Hippocampal formation (tissue), 2 donors: ENCODE results near the gene RPS27L.

ENCODE experiments used
- DNase-seq, 2 donors: peaks; one replicate each; lab custom pipeline; 2025; lab: John Stamatoyannopoulos, UW

Gene RPS27L

DNA sequence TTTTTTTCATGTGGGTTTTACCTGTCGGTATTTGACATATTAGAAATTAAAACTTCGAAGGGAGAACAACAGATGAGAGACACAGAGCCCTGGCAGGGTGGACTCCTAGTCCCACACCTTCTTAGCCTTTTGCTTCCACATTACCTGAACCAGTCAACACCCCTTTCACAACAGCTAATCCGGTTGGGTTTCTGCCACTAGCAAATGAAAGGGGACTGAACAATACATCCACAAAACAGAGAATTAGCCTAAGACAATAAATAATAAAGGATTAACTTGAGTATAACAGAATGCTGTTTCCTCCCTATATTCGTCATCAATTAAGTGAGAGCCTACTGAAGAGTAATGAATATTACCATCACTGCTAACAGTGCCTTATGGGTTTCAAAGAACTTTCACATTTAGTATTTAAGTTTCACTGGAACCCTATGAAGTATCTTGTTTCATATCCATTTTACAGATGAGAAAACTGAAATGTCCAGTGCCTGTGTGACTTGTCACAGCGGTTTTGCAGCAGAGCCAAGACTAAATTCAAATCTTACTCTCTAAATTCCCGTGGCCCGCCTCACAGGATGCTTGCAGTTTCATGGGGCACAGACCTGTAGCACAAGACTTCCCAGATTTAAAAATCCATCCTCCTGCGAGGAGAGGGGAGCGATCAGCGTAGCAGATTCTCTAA, 31.1 kb upstream of the RPS27L start:
- DNase-seq: no peak

- DNase-seq: no peak
Observed at GRCh38 chr15:63187589-63188226, 30.4 kb upstream of the RPS27L start.

DNA sequence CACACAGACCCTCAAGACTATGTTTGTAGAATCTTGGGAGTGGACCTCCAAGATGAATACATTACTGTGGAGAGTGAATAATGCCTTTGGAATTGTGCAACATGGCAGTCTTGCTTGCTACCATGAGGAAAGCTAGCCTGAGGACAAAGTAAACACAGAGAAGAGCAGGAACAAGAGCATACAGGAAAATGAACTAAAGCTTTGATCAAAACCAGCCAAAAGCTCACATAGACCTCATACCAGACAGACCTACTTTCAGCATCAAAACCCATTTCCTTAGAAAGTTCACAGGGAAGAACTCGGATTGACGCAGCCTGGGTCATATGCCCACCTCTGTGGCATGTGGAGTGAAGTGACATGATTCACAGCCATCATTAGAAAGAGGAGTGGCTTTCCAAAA, 28.8 kb upstream of the RPS27L start:
- DNase-seq: no peak

DNA sequence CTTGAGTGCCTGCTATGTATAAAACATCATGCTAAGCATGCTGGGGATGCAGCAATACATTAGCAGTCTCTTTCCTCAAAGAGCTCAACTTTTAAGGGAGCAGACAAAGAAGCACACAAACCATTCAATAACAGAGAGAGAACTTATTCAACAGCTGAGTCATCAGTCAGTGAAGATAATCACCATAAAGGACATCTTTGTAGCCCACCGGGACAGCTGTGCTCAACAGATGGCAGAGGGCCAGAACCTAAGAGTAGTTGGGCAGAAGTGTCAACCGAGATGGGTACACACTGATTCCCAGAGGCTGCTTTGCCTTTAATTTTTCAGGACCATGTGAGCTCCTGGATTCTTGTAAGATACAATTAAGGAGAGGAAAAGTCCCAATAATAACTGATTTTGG, 27.9 kb upstream of the RPS27L start:
- no peak for DNase-seq

- no peak for DNase-seq
Observed at GRCh38 chr15:63181648-63182047, 24.4 kb upstream of the RPS27L start.

- no peak for DNase-seq
Observed at GRCh38 chr15:63180746-63181145, 23.5 kb upstream of the RPS27L start.

GRCh38 chr15:63178034-63178433, 20.8 kb upstream of the RPS27L start:
- no peak for DNase-seq

DNA sequence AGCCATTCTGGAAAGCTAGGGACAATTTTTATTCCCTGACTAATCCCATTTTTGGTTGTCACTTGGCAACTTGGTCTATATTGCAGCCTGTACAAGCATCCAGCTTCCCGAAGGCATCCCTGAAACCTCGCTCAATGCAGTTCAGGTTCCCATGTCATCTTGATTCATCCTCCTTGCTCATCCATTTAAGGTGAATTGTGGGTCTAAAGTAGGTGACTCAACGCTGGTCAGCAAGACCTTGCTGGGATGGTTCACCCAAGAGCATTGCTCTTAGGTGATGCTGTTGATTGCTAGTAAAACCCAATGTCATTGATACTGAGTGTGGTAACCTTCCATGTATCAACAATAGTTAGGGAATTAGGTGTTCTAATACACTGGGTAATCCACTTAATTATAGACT, 19.0 kb upstream of the RPS27L start:
- no peak for DNase-seq

DNA sequence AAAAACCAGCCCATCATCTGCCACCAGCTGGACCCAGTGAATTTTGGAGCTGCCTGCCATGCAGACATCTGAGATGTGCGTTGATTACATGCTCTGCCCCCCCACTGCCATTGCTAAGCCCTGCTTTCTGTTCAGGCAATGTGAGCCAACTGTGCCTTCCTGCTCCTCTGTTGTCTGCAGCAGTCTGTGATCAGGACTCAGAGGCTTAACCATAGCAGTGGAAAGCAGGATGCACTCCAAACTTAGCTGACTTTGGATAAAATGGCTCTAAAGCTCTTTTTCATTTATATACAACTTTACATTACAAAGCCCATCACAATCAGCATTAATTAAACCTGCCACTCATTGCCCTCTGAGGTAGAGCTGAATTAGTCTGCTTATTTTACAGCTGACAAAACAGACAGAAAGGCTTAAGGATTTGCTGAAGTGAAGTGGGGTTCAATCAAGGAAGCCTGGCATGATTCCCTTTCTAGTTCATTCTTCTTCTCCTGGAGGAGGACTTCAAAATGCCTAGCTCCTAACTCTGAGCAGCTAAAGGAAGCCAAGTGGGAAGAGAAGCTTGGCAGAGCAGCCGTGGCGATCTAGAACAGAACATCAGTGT, 15.7 kb upstream of the RPS27L start:
- DNase-seq: peak in 1 of 2 donors; percentile 68

DNA sequence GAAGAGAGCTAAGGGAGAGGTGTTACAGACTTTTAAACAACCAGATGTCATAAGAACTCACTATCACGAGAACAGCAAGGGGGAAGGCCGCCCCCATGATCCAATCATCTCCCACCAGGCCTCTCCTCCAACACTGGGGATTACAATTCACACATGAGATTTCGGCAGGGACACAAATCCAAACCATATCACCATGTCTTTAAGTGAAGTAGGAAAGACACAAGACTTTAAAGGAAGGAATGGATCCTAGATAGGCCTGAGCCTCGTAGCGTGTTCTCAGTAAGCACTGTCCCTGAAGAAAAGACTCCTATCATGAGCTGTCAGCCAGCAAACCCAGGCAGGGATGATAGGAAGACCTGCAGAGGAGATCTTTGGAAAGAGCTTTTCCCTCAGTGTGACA, 15.1 kb upstream of the RPS27L start:
- no peak for DNase-seq

GRCh38 chr15:63169788-63170187, 12.5 kb upstream of the RPS27L start:
- DNase-seq: no peak

DNA sequence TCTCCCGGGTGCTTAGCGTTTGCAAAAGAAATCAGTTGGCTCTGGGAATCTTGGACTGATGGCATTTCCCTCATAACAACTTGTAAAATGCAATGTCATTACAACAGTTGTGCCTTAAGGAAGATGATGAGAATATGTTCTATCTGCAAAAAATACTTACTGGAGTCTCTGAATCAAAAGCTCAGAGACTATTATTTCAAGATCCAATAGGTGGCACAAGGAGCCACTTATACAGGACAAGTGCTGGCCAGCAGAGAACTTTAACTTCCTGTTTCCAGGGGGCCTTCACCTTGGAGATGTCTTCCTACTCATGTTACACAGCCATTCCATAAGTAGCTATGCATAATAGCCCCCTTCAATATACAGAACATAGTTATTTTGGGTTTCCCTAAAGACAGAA, 8.9 kb upstream of the RPS27L start:
- DNase-seq: no peak

DNA sequence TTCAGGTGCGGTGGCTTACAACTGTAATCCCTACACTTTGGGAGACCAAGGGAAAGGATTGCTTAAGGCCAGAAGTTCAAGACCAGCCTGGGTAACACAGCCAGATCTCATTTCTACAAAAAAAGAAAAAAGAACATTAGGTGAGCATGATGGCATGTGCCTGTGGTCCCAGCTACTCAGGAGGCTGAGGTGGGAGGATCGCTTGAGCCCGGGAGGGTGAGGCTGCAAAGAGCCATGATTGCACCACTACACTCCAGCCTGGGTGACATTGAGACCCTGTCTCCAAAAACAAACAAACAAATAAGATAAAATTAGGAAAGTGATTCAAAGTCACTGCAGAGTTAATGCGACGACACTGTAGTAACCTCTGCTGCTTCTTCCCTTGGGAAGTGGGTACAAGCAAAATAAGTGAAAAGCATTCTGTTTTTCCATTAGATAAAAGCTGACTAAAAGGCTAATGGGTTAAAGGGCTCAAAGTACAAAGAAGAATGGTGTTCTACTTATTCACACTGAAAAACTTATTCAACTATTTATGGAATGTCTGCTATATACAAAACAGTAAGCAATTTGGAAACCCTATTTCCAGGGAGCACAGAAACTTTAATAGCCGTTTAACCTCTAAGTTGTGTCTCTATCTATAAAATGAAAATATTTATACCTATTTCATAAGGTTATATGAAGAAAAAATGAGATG, 8.0 kb upstream of the RPS27L start:
- DNase-seq: no peak

DNA sequence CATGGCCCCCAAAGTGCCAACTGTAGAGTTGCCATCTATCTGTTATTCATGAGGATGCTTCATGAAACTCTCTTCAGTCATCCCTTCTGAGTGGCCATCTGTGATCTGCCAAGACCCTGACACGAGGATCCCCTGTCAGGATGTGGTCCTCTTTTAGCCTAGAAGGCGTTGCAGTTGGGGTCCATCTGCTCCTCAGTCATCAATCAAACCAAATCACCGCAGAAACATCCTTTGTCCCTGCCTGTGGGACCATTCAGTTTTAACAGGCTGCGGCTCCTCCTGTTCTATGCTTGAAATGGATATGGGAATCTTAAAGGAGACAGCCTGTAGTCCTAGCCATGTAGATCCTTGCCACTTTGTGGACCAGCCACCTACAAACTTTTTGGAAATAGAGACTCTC, 5.9 kb upstream of the RPS27L start:
- DNase-seq: no peak

- DNase-seq: no peak
Observed at GRCh38 chr15:63160638-63161037, 3.4 kb upstream of the RPS27L start.

DNA sequence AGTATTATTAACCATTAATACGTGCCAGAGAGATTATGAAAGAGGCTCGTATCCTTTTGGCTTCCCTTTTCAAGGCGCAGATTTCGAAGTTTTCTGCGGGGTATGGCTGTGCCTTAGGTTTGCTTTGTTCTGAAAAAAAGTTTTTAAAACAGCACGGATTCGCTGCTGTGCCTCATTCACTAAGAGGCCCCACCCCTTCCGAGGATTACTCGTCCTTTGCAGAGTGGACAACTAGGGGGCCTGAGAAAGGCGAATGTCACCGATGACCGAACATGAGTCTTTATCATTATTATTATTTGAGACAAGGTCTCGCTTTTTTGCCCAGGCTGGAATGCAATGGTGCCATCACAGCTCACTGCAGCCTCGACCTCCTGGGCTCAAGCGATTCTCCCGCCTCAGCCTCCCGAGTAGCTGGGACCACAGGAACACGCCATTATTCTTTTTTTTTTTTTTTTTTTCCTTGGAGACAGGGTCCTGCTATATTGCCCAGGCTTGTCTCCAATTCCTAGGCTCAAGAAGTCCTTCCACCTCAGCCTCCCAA, 684 bp upstream of the RPS27L start:
- DNase-seq: peak in 1 of 2 donors; percentile 24

GRCh38 chr15:63156755-63157117, 541 bp downstream of the RPS27L start:
- peak in 1 of 2 donors; percentile 30 for DNase-seq

- DNase-seq: no peak
Observed at GRCh38 chr15:63156086-63156710, 1.1 kb downstream of the RPS27L start.

GRCh38 chr15:63155486-63155885, 1.8 kb downstream of the RPS27L start:
- DNase-seq: no peak

- no peak for DNase-seq
Observed at GRCh38 chr15:63151665-63152064, 5.6 kb downstream of the RPS27L start.

DNA sequence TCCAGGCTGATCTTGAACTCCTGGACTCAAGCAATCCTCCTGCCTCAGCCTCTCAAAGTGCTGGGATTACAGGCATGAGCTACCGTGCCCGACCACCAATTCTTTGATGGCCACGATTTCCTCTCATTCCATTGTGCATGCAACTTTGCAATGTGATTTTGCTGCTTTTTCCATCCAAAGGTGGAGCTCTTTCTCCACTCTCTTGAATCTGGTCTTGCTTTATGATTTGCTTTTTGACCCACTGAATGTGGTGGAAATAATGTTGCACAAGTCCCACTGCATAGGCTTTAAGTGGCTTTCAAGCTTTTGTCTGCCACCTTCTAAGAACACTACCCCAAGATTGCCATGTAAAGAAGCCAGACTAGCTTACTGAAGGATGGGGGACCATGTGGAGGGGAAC, 10.6 kb downstream of the RPS27L start:
- no peak for DNase-seq

GRCh38 chr15:63145426-63145825, 11.9 kb downstream of the RPS27L start:
- no peak for DNase-seq
